Stimulated activated memory B cell treated with anti-CD40 and anti-IgM and Interleukin-4, amounts not matched to agents 10 μg/mL and 1 μg/mL and 100 μg/mL, for 72 hours (primary cell): ENCODE results near the gene HAUS3.
A peak's percentile ranks its signal among the peaks of the same experiment; 100 is the strongest.
"Not testable (repeated sequence)": the region's sequence is repeated elsewhere in the genome, so short reads cannot be mapped to it uniquely, and the experiment has no call there.

Experiments
- ATAC-seq: fragments of 150-1000 bp; cut with Tn5 transposase; 2 replicates; pipeline ENCODE4 v1.10.0; 2021
- H3K27ac Mint-ChIP-seq: one replicate; pipeline ENCODE4 v1.8.0; 2022; ENCODE audit warnings: mild to moderate bottlenecking, mixed read lengths
- H3K27me3 Mint-ChIP-seq: one replicate; pipeline ENCODE4 v1.8.0; 2022; ENCODE audit warnings: mixed read lengths
- H3K36me3 Mint-ChIP-seq: one replicate; pipeline ENCODE4 v1.8.0; 2022; ENCODE audit warnings: mixed read lengths
- H3K4me1 Mint-ChIP-seq: one replicate; pipeline ENCODE4 v1.8.0; 2022; ENCODE audit warnings: mixed read lengths
- H3K4me3 Mint-ChIP-seq: one replicate; pipeline ENCODE4 v1.8.0; 2022; ENCODE audit warnings: mild to moderate bottlenecking, moderate library complexity, mixed read lengths
- H3K9me3 Mint-ChIP-seq: one replicate; pipeline ENCODE4 v1.8.0; 2022; ENCODE audit warnings: mixed read lengths

HAUS3 gene

DNA sequence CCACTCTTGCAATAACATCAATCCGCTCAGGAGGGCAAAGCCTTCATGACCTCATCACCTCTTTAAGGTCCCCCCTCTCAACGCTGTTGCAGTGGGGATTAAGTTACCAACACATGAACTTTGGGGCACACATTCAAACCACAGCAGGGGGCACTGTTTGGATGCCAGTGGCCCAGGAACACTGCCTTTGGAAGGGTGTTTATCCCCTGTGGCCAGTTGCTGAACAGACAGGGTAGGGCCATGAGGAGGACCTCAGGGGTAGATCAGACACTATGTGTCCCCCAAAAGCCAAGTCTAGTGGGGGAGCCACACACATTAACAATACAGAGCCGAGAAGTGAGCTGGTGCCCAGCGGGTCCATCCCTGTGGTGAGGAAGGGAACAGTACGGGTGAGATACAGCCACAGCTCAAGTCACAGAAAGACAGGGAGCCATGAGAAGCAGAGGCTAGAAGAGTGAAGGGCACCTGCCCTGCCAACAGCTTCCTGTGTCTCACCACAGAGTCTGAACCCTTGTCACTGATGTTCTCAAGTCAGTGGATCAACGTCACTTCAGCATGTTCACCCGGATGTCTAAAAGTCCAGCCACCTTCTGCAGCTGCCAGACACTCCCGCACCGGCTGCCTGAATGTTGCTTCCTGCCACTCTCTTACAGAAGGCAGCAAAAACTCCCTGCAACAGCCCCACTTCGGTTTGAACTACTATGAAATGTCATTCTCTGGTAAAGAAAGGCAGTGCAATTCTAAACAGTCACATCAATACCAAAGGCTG is 39.8 kb upstream of the HAUS3 start:
- Mint-ChIP-seq H3K36me3 (no peaks in the 10 kb centered on the region), H3K27me3 (no peaks in the 10 kb centered on the region), H3K9me3 (peaks cover 2% of the 10 kb centered on the region), H3K4me1 (peaks cover 19% of the 10 kb centered on the region), H3K27ac (peak overlapping the region; percentile 87), H3K4me3 (peak overlapping the region; percentile 3)
- ATAC-seq = peak; percentile 95

DNA sequence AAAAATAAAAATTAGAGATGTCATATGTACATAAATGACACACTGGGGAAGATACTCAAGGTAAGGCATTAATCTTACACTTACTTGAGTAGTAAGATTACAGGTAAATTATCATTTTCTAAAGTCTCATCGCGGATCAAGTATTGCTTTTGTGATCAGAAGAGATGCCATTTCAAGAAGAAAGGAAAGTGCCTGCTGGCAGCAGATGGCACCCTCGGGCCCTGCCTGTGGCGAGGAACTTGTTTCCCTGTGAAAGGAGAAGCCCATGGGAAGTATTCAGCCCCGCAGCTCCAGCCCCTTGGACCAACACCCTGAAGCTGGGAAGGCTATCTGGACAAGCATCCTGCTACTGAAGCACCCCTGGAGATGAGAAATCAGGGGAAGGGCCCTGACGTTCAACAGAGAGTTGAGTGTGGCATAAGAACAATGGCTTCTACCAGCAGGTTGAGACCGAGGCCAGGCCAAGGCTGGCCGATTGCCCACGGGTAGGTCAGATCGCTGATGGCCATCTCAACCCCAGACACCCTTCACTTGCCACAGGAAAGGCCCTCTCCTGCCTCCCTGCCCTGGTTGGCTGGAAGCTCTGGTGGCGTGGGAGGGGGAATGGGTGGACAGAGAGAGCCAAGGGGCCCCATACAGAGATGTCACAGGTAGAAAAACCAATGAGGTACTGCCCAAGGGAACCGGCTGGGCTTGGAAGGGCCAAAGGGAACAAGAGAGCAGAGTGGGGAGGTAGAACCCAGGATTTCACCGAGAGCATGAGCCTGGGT is 38.8 kb upstream of the HAUS3 start:
- Mint-ChIP-seq H3K4me1 (peaks cover 19% of the 10 kb centered on the region), H3K9me3 (peaks cover 2% of the 10 kb centered on the region), H3K4me3 (no peak overlapping the region), H3K36me3 (no peaks in the 10 kb centered on the region), H3K27me3 (no peaks in the 10 kb centered on the region), H3K27ac (peak overlapping the region; percentile 87)
- ATAC-seq = no peak

- Mint-ChIP-seq H3K36me3 (no peaks in the 10 kb centered on the region), H3K9me3 (no peaks in the 10 kb centered on the region), H3K27ac (no peak overlapping the region), H3K4me3 (no peak overlapping the region), H3K27me3 (no peaks in the 10 kb centered on the region), H3K4me1 (peaks cover 19% of the 10 kb centered on the region)
- ATAC-seq = no peak
Observed at GRCh38 chr4:2277956-2278355, 36.0 kb upstream of the HAUS3 start.

DNA sequence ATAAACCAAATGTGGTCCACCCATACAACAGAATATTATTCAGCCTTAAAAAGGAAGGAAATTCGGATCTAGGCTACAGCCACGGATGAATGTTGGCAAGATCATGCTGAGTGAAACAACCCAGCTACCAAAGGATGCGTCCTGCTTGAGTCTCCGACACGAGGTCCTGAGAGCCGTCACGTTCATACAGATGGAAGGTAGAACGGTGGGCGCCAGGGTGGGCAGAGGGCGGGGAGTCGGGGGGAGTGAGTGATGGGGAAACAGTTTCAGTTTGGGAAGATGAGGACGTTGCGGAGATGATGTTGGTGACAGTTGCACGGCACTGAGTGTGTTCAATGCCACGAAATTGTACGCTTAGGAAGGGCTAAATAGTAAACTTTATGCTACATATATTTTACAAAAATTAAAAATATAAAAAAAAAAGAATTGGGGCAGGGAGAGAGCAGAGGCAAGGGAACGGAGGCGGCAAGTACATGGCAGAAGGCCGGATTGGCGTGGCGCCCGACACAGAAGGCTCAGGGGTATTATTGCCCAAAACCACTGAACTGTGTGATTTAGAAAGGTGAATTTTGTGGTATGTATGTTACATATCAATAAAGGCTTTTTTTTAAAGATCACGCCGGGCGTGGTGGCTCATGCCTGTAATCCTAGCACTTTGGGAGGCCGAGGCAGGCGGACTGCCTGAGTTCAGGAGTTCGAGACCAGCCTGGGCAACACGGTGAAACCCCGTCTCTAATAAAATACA is 34.8 kb upstream of the HAUS3 start:
- peaks cover 11% of the 10 kb centered on the region for H3K4me1 Mint-ChIP-seq
- no peak overlapping the region for H3K27ac Mint-ChIP-seq
- H3K4me3 Mint-ChIP-seq = no peak overlapping the region
- H3K36me3 Mint-ChIP-seq = no peaks in the 10 kb centered on the region
- no peaks in the 10 kb centered on the region for H3K9me3 Mint-ChIP-seq
- H3K27me3 Mint-ChIP-seq = no peaks in the 10 kb centered on the region
- ATAC-seq = no peak

GRCh38 chr4:2275546-2276251 is 33.8 kb upstream of the HAUS3 start:
- ATAC-seq = no peak
- Mint-ChIP-seq H3K4me3 (no peak overlapping the region), H3K27ac (no peak overlapping the region), H3K9me3 (no peaks in the 10 kb centered on the region), H3K4me1 (peaks cover under 1% of the 10 kb centered on the region), H3K36me3 (no peaks in the 10 kb centered on the region), H3K27me3 (no peaks in the 10 kb centered on the region)

DNA sequence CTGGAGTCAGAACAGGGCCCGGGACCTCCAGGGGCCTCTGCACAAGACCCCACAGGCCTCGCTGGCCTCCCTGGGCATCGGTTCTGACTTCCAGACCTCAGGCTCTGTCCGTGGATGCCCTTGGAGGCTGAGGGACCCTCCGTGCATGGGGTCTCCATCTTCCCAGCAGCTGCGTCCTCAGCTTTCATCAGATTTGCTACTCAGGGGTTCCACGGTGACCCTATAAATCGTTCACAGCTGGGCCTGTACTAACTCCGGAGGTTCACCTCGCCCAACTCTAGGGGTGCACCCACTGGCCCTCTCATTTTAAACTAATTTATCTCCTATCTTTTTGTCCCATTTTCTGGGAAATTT is 33.1 kb upstream of the HAUS3 start:
- not testable (repeated sequence) for H3K9me3 Mint-ChIP-seq, H3K4me1 Mint-ChIP-seq, H3K4me3 Mint-ChIP-seq, H3K27me3 Mint-ChIP-seq, H3K36me3 Mint-ChIP-seq, H3K27ac Mint-ChIP-seq, ATAC-seq

- H3K27me3 Mint-ChIP-seq = no peaks in the 10 kb centered on the region
- no peak overlapping the region for H3K4me3 Mint-ChIP-seq
- no peak overlapping the region for H3K27ac Mint-ChIP-seq
- H3K36me3 Mint-ChIP-seq = no peaks in the 10 kb centered on the region
- no peaks in the 10 kb centered on the region for H3K9me3 Mint-ChIP-seq
- H3K4me1 Mint-ChIP-seq = no peaks in the 10 kb centered on the region
- ATAC-seq = no peak
Observed at GRCh38 chr4:2274320-2275043, 32.6 kb upstream of the HAUS3 start.

DNA sequence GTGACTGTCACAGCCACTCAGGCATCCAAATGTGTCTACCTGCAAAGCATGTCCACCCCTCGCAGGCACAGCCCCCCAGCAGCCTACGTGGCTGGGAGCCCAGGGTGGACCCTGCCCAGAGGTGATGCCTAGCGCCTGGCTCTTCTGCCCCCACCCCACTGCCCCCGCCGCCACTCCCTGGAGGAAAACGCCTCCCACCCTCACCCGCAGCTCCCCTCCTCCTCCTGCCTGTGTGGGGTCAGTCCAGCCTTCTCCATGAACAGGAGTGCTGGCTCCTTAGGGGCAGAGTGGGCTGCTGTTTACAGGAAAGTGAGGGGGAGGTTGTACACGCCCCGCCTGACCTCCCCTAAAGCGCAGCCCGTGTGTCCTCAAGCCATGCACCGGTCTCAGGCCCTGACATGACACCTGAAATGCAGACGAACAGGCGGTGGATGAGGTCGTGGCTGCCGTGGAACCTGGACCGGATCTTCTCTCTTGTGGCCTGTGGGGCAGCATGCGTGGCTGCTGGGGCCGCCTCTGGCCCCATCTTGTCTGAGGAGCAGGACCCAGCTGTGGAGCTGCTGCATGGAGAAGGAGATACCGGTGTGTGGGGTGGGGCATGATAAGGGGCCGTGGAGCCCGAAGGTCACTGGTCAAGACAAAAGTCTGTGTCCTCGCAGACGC is 31.9 kb upstream of the HAUS3 start:
- no peaks in the 10 kb centered on the region for H3K27me3 Mint-ChIP-seq
- no peaks in the 10 kb centered on the region for H3K9me3 Mint-ChIP-seq
- no peak for ATAC-seq
- H3K4me3 Mint-ChIP-seq = no peak overlapping the region
- no peaks in the 10 kb centered on the region for H3K36me3 Mint-ChIP-seq
- H3K4me1 Mint-ChIP-seq = no peaks in the 10 kb centered on the region
- H3K27ac Mint-ChIP-seq = no peak overlapping the region

GRCh38 chr4:2273221-2273620 is 31.3 kb upstream of the HAUS3 start:
- Mint-ChIP-seq H3K4me3 (no peak overlapping the region), H3K4me1 (no peaks in the 10 kb centered on the region), H3K9me3 (no peaks in the 10 kb centered on the region), H3K36me3 (no peaks in the 10 kb centered on the region), H3K27me3 (no peaks in the 10 kb centered on the region), H3K27ac (no peak overlapping the region)
- ATAC-seq = no peak

DNA sequence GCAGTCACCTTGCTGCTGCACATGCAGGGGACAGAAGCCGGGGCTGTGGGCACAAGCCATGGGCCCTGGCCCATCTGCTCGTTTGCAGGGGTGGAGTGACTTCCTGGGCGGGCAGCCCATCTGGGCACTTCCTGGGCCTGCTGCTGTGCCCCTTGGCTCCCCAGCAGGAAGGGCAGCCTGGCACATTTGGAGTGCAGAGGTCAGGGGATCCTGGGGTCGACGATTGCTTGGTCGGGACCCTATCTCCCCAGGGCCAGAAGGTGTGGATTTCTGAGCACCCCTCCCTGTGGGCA is 30.9 kb upstream of the HAUS3 start:
- Mint-ChIP-seq H3K9me3 (no peaks in the 10 kb centered on the region), H3K36me3 (no peaks in the 10 kb centered on the region), H3K27me3 (no peaks in the 10 kb centered on the region), H3K4me1 (no peaks in the 10 kb centered on the region), H3K27ac (no peak overlapping the region), H3K4me3 (no peak overlapping the region)
- ATAC-seq = no peak

GRCh38 chr4:2272026-2272827 is 30.3 kb upstream of the HAUS3 start:
- Mint-ChIP-seq H3K27ac (no peak overlapping the region), H3K4me3 (no peak overlapping the region), H3K36me3 (no peaks in the 10 kb centered on the region), H3K27me3 (no peaks in the 10 kb centered on the region), H3K9me3 (no peaks in the 10 kb centered on the region), H3K4me1 (no peaks in the 10 kb centered on the region)
- no peak for ATAC-seq

DNA sequence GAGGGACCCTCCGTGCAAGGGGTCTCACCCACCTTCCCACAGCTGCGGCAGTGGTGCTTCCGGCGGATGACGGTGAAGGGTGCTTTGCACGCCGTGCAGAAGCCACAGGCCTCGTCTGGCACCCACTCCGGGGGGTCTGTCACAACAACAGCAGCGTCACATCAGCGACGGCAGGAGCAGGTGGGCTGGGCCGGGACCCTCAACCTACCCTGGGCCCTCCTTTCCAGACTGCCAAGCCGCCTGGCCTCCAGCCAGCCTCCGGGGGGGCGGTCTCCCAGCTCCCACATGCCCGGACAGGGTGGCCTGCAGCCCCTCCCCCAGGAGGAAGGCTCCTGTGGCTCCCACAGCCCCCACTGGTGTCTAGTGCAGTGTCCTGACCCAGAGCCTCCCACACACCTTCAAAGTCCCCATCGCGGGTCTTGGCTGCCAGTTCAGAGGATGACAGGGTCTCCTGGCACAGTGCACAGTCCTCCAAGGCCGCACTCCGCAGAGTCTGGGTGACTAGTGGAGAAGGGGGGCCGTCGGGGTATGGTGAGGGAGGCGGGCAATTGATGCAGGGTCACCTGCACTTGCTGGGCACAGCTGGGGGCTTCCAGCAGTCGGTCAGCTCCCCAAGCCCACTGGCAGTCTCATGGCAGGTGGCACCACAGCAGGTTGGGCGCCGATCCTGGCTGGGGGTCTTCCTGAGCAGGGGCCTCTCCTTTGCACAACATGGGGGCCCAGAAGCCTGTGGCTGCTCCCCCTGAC is 29.5 kb upstream of the HAUS3 start:
- Mint-ChIP-seq H3K27ac (no peak overlapping the region), H3K9me3 (no peaks in the 10 kb centered on the region), H3K27me3 (no peaks in the 10 kb centered on the region), H3K4me3 (no peak overlapping the region), H3K4me1 (no peaks in the 10 kb centered on the region), H3K36me3 (no peaks in the 10 kb centered on the region)
- ATAC-seq = no peak

- ATAC-seq = no peak
- Mint-ChIP-seq H3K9me3 (no peaks in the 10 kb centered on the region), H3K4me3 (no peak overlapping the region), H3K4me1 (no peaks in the 10 kb centered on the region), H3K27me3 (no peaks in the 10 kb centered on the region), H3K36me3 (no peaks in the 10 kb centered on the region), H3K27ac (no peak overlapping the region)
Observed at GRCh38 chr4:2270341-2271165, 28.6 kb upstream of the HAUS3 start.
